GM15510 (cell line): ENCODE measurements around the gene PGLYRP4.

ENCODE experiments used
- POLR2A ChIP-seq: IDR thresholded peaks from 3 replicates; pipeline ENCODE4 v1.6.1; 2011; ENCODE audit warnings: borderline replicate concordance; ENCODE audit not compliant: insufficient read length; ENCODE audit errors: extremely low read depth

Gene PGLYRP4

GRCh38 chr1:153342178-153342577, 6.5 kb downstream of the PGLYRP4 start:
- TF ChIP-seq POLR2A, result no peak

- no peak for TF ChIP-seq POLR2A
Observed at GRCh38 chr1:153341431-153341934, 7.2 kb downstream of the PGLYRP4 start.

- TF ChIP-seq POLR2A, result no peak
Observed at GRCh38 chr1:153340356-153340755, 8.3 kb downstream of the PGLYRP4 start.

- no peak for TF ChIP-seq POLR2A
Observed at GRCh38 chr1:153339802-153340201, 8.8 kb downstream of the PGLYRP4 start.

- no peak for TF ChIP-seq POLR2A
Observed at GRCh38 chr1:153337980-153338853, 10.4 kb downstream of the PGLYRP4 start.

- no peak for TF ChIP-seq POLR2A
Observed at GRCh38 chr1:153336650-153337049, 12.0 kb downstream of the PGLYRP4 start.

GRCh38 chr1:153333902-153334301, 14.7 kb downstream of the PGLYRP4 start:
- no peak for TF ChIP-seq POLR2A

GRCh38 chr1:153324912-153325311, 23.7 kb downstream of the PGLYRP4 start:
- TF ChIP-seq POLR2A, result no peak

- no peak for TF ChIP-seq POLR2A
Observed at GRCh38 chr1:153322568-153322967, 26.1 kb downstream of the PGLYRP4 start.

- TF ChIP-seq POLR2A, result no peak
Observed at GRCh38 chr1:153313288-153313687, 35.4 kb downstream of the PGLYRP4 start.

GRCh38 chr1:153312570-153313186, 36.0 kb downstream of the PGLYRP4 start, which contains the start of gene PGLYRP3:
Gene PGLYRP3 (minus strand): TSS chr1:153312952. CDS start chr1:153310665, 2,287 bp downstream.
- TF ChIP-seq POLR2A, result no peak

GRCh38 chr1:153310526-153310925, 38.1 kb downstream of the PGLYRP4 start:
- no peak for TF ChIP-seq POLR2A

- no peak for TF ChIP-seq POLR2A
Observed at GRCh38 chr1:153309441-153309840, 39.2 kb downstream of the PGLYRP4 start.

- TF ChIP-seq POLR2A, result no peak
Observed at GRCh38 chr1:153308540-153308939, 40.1 kb downstream of the PGLYRP4 start.

- no peak for TF ChIP-seq POLR2A
Observed at GRCh38 chr1:153307221-153307600, 41.4 kb downstream of the PGLYRP4 start.
